ENCODE data around the gene CEPT1.

CEPT1 gene

DNA sequence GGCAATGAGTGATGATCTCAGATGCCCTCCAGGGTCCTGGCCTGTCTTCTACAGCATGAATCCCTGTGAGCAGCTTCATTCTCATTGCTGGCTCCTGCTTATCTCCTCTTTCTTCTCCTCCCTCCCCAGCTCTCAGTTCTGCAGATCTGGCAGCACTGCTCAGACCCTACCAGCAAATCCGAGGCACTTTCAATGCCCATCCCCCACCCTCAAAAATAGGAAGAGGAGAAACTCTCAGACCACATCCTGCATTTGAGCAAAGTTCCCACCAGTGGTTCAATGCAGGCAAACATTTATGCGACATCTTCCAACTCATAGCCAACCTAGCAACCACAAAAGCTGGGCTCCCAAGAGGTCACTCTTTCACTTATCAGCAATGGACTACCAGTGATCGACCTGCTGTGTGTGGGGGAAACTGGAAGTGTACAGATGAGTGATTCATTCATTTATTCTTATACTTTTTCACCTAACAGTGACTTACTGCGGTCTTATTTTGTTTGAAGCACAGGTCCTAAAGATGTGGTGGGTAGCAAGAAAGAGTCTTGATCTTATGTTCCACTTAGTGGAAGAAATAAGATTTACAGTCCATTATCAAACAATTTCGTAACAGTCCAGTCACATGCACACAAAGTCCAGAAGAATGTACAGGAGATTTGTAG lies 81.7 kb downstream of the CEPT1 start:
- Mint-ChIP-seq H3K27ac (peak overlapping the region; percentile 96 to 97), H3K4me1 (peaks cover 100% of the 10 kb centered on the region), H3K4me3 (peak overlapping the region; percentile 89 to 92), H3K9me3 (peaks cover 7 to 8% of the 10 kb centered on the region in 2 donors), H3K27me3 (no peaks in the 10 kb centered on the region)
- ATAC-seq (peak; percentile 85), DNase-seq (peak; percentile 74 to 89)

DNA sequence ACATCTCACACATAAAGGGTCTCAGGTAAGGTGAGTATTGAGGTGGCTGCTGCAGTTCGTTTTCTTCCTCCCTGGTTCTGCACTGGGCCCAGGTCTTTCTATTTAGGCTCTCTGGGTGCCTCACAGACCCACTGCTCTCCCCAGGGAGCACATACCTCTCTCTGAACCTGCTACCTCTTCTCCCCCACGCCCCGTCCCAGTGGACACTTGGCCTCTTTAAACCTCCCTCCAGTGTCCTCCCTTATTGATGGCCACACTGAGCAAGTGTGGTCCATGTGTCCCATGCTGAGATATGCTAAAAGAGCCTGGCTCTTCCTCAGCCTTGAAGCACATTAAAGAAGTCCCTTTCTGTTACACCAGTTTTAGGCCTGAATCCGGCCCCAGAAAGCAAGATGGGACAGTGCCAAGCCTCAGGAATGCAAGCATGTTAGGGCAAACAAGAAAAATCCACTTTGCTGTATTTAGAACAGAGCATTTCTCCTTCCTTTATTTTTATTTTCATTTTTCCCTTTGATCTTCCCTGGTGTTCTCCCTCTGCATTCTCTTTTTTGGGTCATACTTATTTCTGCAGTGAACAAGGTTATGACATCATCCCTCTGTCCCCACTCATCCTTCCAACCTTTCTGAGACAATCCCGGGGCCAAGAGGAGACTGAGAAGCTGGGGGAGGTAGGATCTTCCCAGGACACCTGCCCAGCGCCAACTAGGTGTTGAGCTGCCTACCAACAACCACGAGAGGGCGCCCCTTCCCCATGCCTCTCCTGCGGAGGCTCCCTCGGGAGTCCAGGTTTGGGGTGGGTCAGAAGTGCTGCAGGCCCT lies 82.5 kb downstream of the CEPT1 start:
- Mint-ChIP-seq H3K4me1 (peaks cover 100% of the 10 kb centered on the region), H3K27ac (peak overlapping the region; percentile 96 to 97), H3K9me3 (peaks cover 7 to 8% of the 10 kb centered on the region in 2 donors), H3K4me3 (peak overlapping the region; percentile 89 to 92), H3K27me3 (no peaks in the 10 kb centered on the region)
- DNase-seq = peak; percentile 75 to 81
- ATAC-seq = peak; percentile 16

DNA sequence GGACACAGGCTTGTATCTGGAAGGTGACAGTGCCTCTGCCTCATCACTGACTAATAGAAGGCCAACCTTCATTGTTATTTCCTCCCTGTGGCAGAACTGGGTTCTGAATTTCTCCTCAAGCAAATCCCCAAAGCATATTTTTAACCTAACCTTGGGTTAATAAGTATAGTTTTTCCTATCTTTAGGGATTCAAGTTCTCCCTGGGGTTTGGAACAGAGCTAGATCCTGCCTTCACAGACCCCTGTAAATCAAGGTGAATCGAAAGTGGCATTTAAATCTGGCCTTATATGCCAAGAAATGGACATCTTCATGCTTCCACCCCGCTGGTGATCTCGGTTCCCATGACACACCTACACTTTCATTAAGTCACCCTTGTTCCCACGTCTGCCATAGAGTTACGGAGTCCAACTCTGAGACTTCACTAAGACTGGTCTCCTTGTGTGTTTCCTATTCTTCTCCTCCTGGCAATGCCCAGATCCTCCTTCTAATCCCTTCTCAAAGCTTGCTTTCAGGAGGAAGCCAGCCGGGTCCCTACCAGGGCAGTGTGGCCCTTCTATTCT lies 83.2 kb downstream of the CEPT1 start:
- no peak for DNase-seq
- Mint-ChIP-seq H3K9me3 (peaks cover 1% of the 10 kb centered on the region in 2 donors), H3K27me3 (no peaks in the 10 kb centered on the region), H3K27ac (peak overlapping the region; percentile 86 to 97), H3K4me1 (peaks cover 100% of the 10 kb centered on the region), H3K4me3 (peak overlapping the region; percentile 89 to 92)
- ATAC-seq = no peak

DNA sequence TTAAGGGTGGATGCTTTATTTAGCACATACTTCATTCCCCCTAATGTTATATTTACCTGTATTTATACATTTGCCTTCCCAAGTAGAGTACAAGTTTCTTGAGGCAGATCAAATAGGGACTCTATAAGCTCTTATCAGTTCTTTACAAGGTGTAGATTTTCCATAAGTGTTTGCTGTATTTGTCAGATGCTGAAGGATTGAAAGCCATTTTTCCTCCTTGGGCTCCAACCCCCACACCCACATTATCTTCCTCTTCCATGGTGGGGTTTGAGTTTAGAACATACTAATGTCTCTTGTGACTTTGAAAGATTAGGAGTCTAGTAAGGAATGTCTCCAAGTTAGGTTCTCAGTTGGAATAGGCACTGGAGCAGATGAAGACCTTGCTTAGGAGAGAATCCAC lies 85.1 kb downstream of the CEPT1 start:
- no peak for ATAC-seq
- Mint-ChIP-seq H3K9me3 (no peaks in the 10 kb centered on the region), H3K27me3 (no peaks in the 10 kb centered on the region), H3K27ac (peak overlapping the region; percentile 86 to 90), H3K4me1 (peaks cover 92% of the 10 kb centered on the region), H3K4me3 (peak overlapping the region; percentile 70 to 86)
- no peak for DNase-seq

DNA sequence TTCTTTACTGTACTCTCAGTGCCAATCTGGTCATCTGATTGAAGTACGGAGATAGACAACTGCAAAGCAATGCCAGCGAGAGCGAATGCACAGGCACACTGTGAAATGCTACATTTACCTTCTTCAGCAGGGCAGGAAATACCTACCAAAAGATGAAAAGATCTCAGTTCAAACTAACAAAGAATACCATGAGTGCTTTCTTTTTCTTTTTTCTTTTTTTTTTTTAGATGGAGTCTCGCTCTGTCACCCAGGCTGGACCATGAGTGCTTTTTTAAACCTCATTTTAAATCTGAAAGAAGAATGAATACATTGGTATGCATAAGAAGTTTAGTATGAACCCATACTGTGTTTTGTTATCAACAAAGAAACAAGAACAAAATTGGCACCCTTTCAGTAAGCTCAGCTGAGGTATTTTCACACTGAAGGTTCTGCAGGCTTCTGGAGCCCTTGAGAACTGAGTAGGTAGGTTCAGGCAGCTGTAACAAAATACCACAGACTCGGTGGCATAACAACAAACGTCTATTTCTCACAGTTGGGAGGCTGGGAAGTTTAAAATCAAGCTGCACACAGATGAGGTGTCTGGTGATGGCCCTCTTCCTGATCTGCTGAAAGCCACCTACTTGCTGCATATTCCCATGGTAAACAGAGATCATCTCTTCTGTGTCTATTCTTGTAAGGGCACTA lies 85.8 kb downstream of the CEPT1 start:
- H3K9me3 Mint-ChIP-seq = no peaks in the 10 kb centered on the region
- ATAC-seq (no peak), DNase-seq (no peak)
- peak overlapping the region; percentile 70 to 86 for H3K4me3 Mint-ChIP-seq
- H3K27ac Mint-ChIP-seq = peak overlapping the region; percentile 86 to 90
- H3K4me1 Mint-ChIP-seq = peaks cover 92% of the 10 kb centered on the region
- H3K27me3 Mint-ChIP-seq = no peaks in the 10 kb centered on the region

DNA sequence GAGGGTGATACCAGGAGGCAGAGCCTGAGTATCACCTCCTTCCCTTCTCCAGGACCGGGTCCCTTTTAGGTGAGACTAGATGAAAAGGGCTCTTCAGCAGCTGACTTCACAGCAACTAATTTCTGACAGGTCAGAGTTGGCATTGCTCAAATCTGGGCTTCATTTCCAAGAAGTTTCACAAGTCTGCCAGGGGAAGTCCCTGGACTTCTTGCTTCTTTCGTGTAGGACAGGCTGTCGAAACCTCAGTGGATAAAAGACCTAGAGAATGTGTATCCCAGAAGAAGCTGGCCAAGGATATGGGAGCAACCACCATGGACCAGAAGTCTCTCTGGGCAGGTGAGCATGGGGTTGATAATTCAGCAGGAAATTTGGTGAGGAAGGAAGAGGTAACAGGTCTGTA lies 87.4 kb downstream of the CEPT1 start, which contains the start of gene CHI3L2:
Gene CHI3L2 (plus strand): TSS at position 280 of the 400 bp plus-strand sequence. CDS start 17 bp downstream, at position 297.
- Mint-ChIP-seq H3K27me3 (no peaks in the 10 kb centered on the region), H3K9me3 (no peaks in the 10 kb centered on the region), H3K4me3 (peak within 1 kb of the TSS; percentile 46 to 65), H3K4me1 (peaks cover 91% of the 10 kb centered on the region), H3K27ac (peak within 1 kb of the TSS; percentile 45 to 84)
- ATAC-seq = no peak
- no peak for DNase-seq

DNA sequence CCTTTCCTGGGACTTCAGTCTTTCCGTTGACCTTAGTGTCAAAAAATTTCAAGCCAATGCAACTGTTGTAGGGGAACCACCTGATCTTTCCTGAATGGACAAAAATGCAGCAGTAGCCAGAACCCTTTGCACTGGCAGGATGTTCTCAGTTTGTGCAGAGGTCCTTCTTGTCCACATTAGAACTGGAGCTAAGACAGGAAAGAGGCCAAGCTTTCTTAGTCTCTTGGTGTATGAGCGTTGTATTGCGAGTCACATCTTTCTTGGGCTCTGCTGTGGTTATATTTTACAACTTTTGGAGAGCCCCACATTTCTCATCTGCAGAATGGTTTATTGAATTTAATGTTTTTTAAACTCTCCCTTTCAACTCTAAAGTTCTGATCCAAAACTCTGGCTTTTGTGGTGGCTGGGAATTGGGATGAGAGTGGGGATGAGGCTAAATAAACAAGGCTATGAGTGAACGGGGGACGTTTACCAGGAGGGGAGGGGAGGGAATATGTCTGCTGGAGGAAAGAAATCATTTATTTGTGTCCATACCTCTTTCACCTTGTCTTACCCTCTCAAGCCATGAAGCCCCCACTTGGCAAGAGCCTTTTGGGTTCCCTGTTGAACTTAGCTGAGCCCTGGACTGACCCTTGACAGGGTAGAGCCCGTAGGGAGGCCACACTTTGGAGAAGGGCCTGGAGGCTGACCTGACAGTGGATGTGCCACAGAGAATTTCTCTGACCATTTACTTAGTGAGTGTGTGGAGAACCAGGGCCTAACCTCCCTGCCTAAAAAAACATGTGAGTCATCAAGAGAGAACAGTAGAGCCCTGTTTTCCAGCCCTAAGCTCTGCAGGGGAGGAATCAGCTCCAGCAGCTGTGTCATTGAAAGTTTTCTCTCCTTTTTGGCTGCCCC lies 88.1 kb downstream of the CEPT1 start:
- DNase-seq = no peak

DNA sequence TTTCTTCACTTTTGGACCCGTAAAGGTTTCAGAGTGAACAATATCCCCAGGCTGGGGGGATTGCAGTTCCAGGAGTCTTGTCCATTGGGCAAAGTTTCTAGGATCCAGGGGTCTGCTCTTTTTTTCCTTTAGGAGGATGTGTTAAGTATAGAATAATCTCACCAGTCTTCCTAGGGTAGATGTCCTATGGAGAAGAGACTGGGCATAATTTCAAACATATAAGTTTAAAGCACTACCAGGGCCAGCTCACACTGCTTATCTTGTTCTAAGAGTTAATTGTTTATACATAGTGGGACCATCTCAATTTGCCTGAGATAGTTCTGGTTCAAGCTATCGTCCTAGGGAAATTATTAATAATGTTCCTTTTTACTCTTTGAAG lies 88.7 kb downstream of the CEPT1 start:
- no peaks in the 10 kb centered on the region for H3K9me3 Mint-ChIP-seq
- ATAC-seq (no peak), DNase-seq (no peak)
- peak overlapping the region in 1 of 2 donors; percentile 28 for H3K4me3 Mint-ChIP-seq
- no peaks in the 10 kb centered on the region for H3K27me3 Mint-ChIP-seq
- peaks cover 84% of the 10 kb centered on the region for H3K4me1 Mint-ChIP-seq
- peak overlapping the region in 1 of 2 donors; percentile 45 for H3K27ac Mint-ChIP-seq

More for the DNA sequence above, 88.1 kb downstream of the CEPT1 start:
- Mint-ChIP-seq H3K4me3 (peak overlapping the region; percentile 46 to 65), H3K27ac (peak overlapping the region; percentile 45 to 84), H3K9me3 (no peaks in the 10 kb centered on the region), H3K27me3 (no peaks in the 10 kb centered on the region), H3K4me1 (peaks cover 91% of the 10 kb centered on the region)
- peak; percentile 75 for ATAC-seq

DNA sequence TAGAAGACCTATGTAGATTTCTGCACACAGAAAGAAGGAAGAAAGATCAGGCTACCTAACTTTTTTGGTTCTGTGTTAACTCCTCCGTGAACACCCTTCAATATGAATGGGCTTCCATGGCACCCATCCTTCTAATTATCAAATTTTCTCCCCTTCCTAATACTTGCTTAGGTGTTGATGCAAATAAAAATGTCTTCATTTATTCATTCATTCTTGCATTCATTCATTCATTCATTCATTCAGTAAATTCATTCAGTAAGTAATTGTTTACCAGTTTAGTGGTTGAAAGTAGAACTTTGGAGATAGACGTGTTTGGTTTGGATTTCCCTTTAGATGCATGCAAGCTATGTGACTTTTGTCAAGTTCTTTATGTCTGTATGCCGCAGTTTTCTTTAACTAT lies 92.1 kb downstream of the CEPT1 start:
- DNase-seq (no peak), ATAC-seq (no peak)
- H3K9me3 Mint-ChIP-seq = no peaks in the 10 kb centered on the region
- H3K27me3 Mint-ChIP-seq = no peaks in the 10 kb centered on the region
- no peak overlapping the region for H3K27ac Mint-ChIP-seq
- H3K4me3 Mint-ChIP-seq = peak overlapping the region in 1 of 2 donors; percentile 30
- H3K4me1 Mint-ChIP-seq = peaks cover 50% of the 10 kb centered on the region

DNA sequence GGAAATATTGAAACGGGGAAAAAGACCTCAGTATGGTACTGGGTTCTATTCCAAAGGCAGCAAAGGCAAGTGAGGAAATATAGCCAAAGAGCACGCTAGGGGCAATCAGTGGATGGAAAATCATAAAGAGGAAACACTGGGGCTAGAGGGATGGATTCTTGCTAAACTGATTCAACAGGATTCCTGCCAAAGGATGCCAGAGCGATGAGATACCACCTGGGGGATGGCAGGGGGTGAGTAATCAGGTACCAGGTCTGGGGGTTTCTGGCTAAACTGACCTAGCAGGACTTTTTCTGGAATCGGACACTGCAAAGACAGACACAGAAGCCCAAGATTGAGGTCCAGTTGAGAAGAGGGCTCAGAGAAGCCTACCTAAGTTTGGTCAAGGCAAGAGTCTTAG lies 94.2 kb downstream of the CEPT1 start:
- Mint-ChIP-seq H3K4me3 (no peak overlapping the region), H3K27me3 (no peaks in the 10 kb centered on the region), H3K9me3 (no peaks in the 10 kb centered on the region), H3K4me1 (peaks cover 34% of the 10 kb centered on the region), H3K27ac (no peak overlapping the region)
- ATAC-seq (no peak), DNase-seq (no peak)

All from stimulated activated naive CD8-positive, alpha-beta T cell treated with anti-CD3 and anti-CD28 coated beads, Interleukin-15, amount 100 ng/mL, for 72 hours (primary cell).